HepG2 (cell line): ENCODE data around the gene GTSF1L. TPM values are rescaled to one million over a fixed set of nuclear protein-coding genes. Genes with fewer than 3 reads are reported as not detected.

Experiments
- ARHGAP35 ChIP-seq: sonication (generic); formaldehyde crosslinking; IDR thresholded peaks from 2 replicates; pipeline ENCODE4 v1.9.0; 2022; ENCODE audit warnings: mild to moderate bottlenecking, inconsistent platforms, moderate library complexity, missing genetic modification reagents, borderline replicate concordance
- DR1 ChIP-seq: sonication (generic); formaldehyde crosslinking; IDR thresholded peaks from 2 replicates; pipeline ENCODE4 v1.8.0; 2021; ENCODE audit warnings: mild to moderate bottlenecking, missing genetic modification reagents, inconsistent platforms
- HNF4G ChIP-seq, 2 experiments: sonication (generic) in 1 of 2; formaldehyde crosslinking in 1 of 2; IDR thresholded peaks; 2 replicates each; pipeline versions ENCODE4 v1.4.0 to v1.6.1; 2011 to 2020; ENCODE audit warnings: borderline replicate concordance in 2 of 2, low read depth in 2 of 2, mild to moderate bottlenecking in 2 of 2, low read length in 1 of 2, missing genetic modification reagents in 1 of 2, moderate library complexity in 1 of 2
- PHF20 ChIP-seq: sonication (generic); formaldehyde crosslinking; IDR thresholded peaks from 2 replicates; pipeline ENCODE4 v1.5.0; 2020; ENCODE audit warnings: mild to moderate bottlenecking, missing genetic modification reagents
- ZNF143 ChIP-seq: sonication (generic); formaldehyde crosslinking; IDR thresholded peaks from 2 replicates; pipeline ENCODE4 v1.4.0; 2020; ENCODE audit warnings: missing genetic modification reagents
- ZNF484 ChIP-seq: sonication (generic); formaldehyde crosslinking; IDR thresholded peaks from 2 replicates; pipeline ENCODE4 v1.5.1; 2020; ENCODE audit warnings: mild to moderate bottlenecking, low read depth, missing genetic modification reagents, borderline replicate concordance
- polyA plus RNA-seq, 8 experiments: library from polyadenylated mRNA; depleted of rRNA in 3 of 8; stranded (reverse) in 7 of 8; unstranded in 1 of 8; fragments of >200 nt; fragmentation: Illumina TruSeq in 4 of 8; extraction: Trizol in 4 of 8; gene quantifications; 2 replicates each; pipeline versions ENCODE4 v1.2.1 to v1.2.3, GENCODE V29; 2011 to 2016; ENCODE audit warnings: low read depth in 4 of 8, missing spikeins in 1 of 8, mixed read lengths in 1 of 8; ENCODE audit not compliant: insufficient read depth in 1 of 8
- total RNA-seq, 5 experiments: library from RNA; depleted of rRNA; stranded (reverse); fragments of >200 nt; fragmentation: Illumina TruSeq; extraction: Trizol; gene quantifications; 2 replicates each; pipeline ENCODE4 v1.2.3, GENCODE V29; 2016; ENCODE audit warnings: low read depth in 1 of 5
- TF ChIP-seq, protein P1 (sequence below): sonication (generic); formaldehyde crosslinking; IDR thresholded peaks from 2 replicates; pipeline ENCODE4 v1.4.0; 2020; ENCODE audit warnings: mild to moderate bottlenecking, missing genetic modification reagents
- TF ChIP-seq, protein P2 (sequence below): sonication (generic); formaldehyde crosslinking; IDR thresholded peaks from 2 replicates; pipeline ENCODE4 v1.5.0; 2020; ENCODE audit warnings: mild to moderate bottlenecking, missing genetic modification reagents, moderate library complexity
- TF ChIP-seq, protein P3 (sequence below): IDR thresholded peaks from 2 replicates; pipeline ENCODE4 v1.6.1; 2012; ENCODE audit warnings: inconsistent platforms
- TF ChIP-seq, protein P4 (sequence below): sonication (generic); formaldehyde crosslinking; conservative IDR thresholded peaks from 2 replicates; pipeline ENCODE4 v1.4.0; 2020; ENCODE audit warnings: missing genetic modification reagents

Gene GTSF1L
- total and polyA plus RNA-seq, 2 of the 13 experiments (the other 11 are each of a cell fraction or from before 2014, with no cell fraction given), result not detected

DNA sequence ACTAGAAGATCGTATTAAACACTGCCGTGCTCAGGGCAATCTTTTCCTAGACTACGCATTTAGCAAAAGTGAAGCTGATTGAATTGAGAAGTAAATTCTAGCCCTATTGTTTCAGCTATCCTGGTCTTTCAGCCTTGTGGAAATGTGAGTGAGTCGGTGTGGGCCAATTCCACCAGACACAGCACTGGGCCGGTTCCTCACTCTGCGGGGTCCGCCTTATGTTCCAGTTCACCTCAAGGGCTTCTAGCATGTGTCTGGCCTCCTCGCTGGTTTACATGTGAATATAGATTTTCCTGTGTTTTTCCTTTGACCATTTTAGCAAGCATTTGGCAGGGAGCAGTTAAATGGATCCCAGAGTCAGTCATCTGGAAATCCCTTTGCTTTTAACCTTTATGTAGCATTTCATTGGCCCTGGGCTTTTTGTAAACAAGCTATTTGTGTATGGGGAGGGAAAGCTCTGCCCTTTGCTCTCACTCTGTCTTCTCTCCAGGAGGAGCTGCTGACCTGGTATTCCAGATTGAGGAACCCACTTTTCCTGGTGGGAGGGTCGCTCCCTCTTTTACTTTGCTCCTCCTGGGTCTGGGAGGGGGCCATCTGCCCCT is 12.4 kb upstream of the GTSF1L start (continued):
- TF ChIP-seq, protein P1, sequence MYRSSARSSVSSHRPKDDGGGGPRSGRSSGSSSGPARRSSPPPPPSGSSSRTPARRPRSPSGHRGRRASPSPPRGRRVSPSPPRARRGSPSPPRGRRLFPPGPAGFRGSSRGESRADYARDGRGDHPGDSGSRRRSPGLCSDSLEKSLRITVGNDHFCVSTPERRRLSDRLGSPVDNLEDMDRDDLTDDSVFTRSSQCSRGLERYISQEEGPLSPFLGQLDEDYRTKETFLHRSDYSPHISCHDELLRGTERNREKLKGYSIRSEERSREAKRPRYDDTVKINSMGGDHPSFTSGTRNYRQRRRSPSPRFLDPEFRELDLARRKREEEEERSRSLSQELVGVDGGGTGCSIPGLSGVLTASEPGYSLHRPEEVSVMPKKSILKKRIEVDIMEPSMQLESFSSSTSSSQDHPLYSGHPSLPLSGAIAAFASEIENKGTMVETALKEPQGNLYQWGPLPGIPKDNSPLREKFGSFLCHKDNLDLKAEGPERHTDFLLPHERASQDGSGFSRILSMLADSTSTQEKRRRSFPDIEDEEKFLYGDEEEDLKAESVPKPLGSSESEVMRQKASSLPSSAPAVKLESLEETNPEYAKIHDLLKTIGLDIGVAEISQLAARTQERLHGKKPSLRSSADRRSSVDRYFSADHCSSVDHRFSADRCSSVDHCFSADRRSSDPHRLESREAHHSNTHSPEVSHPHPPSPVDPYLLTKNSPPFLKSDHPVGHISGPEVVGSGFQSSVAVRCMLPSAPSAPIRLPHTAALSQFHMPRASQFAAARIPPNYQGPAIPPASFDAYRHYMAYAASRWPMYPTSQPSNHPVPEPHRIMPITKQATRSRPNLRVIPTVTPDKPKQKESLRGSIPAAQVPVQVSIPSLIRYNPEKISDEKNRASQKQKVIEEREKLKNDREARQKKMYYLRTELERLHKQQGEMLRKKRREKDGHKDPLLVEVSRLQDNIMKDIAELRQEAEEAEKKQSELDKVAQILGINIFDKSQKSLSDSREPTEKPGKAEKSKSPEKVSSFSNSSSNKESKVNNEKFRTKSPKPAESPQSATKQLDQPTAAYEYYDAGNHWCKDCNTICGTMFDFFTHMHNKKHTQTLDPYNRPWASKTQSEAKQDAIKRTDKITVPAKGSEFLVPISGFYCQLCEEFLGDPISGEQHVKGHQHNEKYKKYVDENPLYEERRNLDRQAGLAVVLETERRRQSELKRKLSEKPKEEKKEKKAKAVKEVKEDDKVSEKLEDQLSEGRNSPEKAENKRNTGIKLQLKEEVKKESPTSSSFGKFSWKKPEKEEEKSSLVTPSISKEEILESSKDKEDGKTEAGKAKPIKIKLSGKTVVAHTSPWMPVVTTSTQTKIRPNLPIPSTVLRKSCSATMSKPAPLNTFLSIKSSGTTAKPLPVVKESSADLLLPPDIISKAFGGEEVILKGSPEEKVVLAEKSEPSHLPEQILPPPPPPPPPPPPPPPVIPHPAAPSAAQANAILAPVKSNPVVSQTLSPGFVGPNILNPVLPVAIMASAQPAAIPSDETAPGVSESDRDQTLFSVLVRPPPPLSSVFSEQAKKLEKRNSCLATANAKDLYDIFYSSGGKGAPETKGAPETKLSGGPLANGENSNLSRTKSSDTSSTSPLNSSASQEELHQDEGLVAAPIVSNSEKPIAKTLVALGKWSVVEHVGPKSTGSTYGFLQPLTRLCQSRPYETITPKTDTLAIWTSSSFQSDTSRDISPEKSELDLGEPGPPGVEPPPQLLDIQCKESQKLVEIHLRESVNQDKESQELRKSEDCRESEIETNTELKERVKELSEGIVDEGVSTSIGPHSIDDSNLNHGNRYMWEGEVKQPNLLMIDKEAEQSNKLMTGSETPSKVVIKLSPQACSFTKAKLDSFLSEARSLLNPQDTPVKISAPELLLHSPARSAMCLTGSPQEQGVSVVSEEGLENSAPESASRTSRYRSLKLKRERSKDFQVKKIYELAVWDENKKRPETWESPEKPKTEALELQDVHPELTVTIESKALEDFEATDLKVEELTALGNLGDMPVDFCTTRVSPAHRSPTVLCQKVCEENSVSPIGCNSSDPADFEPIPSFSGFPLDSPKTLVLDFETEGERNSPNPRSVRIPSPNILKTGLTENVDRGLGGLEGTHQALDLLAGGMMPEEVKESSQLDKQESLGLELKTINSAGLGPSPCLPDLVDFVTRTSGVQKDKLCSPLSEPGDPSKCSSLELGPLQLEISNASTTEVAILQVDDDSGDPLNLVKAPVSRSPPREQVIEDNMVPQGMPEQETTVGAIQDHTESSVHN (CRISPR knock-in tag), result no peak
- TF ChIP-seq, protein P2, sequence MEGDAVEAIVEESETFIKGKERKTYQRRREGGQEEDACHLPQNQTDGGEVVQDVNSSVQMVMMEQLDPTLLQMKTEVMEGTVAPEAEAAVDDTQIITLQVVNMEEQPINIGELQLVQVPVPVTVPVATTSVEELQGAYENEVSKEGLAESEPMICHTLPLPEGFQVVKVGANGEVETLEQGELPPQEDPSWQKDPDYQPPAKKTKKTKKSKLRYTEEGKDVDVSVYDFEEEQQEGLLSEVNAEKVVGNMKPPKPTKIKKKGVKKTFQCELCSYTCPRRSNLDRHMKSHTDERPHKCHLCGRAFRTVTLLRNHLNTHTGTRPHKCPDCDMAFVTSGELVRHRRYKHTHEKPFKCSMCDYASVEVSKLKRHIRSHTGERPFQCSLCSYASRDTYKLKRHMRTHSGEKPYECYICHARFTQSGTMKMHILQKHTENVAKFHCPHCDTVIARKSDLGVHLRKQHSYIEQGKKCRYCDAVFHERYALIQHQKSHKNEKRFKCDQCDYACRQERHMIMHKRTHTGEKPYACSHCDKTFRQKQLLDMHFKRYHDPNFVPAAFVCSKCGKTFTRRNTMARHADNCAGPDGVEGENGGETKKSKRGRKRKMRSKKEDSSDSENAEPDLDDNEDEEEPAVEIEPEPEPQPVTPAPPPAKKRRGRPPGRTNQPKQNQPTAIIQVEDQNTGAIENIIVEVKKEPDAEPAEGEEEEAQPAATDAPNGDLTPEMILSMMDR (CRISPR knock-in tag), result 0 out of 2 replicates have a peak, but pooled peaks have one; percentile 14
- TF ChIP-seq ARHGAP35 (CRISPR knock-in tag) (no peak), HNF4G (IDR thresholded peaks at IDR 0.05; ENCODE audit: borderline replicate concordance, low read depth, low read length) (peak; percentile 23; the same call in 1 of the 2 replicates), HNF4G (CRISPR knock-in tag; IDR thresholded peaks at IDR 0.05; ENCODE audit: borderline replicate concordance, low read depth) (no peak), DR1 (no peak), ZNF484 (CRISPR knock-in tag) (no peak), ZNF143 (CRISPR knock-in tag) (no peak), PHF20 (CRISPR knock-in tag) (no peak; the same call in 1 of the 2 replicates)
- TF ChIP-seq, protein P3, sequence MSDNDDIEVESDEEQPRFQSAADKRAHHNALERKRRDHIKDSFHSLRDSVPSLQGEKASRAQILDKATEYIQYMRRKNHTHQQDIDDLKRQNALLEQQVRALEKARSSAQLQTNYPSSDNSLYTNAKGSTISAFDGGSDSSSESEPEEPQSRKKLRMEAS, result no peak
- TF ChIP-seq, protein P4, sequence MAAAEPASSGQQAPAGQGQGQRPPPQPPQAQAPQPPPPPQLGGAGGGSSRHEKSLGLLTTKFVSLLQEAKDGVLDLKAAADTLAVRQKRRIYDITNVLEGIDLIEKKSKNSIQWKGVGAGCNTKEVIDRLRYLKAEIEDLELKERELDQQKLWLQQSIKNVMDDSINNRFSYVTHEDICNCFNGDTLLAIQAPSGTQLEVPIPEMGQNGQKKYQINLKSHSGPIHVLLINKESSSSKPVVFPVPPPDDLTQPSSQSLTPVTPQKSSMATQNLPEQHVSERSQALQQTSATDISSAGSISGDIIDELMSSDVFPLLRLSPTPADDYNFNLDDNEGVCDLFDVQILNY (CRISPR knock-in tag), result no peak
